ENCODE results near the gene BCL6. TPM values are rescaled to one million over a fixed set of nuclear protein-coding genes. Genes with fewer than 3 reads are reported as not detected.
"Not testable (repeated sequence)": the region's sequence is repeated elsewhere in the genome, so short reads cannot be mapped to it uniquely, and the experiment has no call there.

The BCL6 gene
- polyA plus RNA-seq, 1 donor (not counting 4 experiments of a cell fraction or from before 2014, with no cell fraction given) = 7.7 TPM

DNA sequence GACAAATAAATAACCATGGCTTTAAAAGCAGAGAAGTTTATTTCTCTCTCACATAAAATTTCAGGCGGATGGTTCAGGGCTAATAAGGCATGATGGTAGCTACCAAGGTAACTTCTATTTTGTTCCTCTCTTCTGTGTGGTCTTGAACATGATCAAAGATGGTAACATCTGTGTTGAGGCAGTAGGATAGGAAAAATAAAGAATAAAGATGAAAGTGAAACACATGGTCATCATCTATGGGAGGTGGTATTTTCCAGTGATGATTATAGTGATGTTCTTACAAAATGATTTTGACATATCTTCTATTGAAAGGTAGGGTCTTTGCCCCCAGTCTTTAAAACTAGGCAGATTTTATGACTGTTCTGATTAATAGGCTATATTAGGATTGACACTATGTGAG lies 60.8 kb downstream of the BCL6 start:
- Histone ChIP-seq H2AFZ (ENCODE audit: control insufficient read depth, low read length) (no peak overlapping the region), H3K27ac (ENCODE audit: control insufficient read depth, insufficient read depth, low read length) (no peak overlapping the region), H3K27me3 (ENCODE audit: control insufficient read depth, extremely low read depth, insufficient read depth, low read length) (peaks cover 9% of the 10 kb centered on the region), H3K9me1 (ENCODE audit: control insufficient read depth, extremely low read depth, insufficient read depth, low read length) (no peaks in the 10 kb centered on the region), H3K9ac (ENCODE audit: control insufficient read depth, extremely low read depth, insufficient read depth, low read length) (no peak overlapping the region), H3K4me3 (ENCODE audit: control insufficient read depth in 2 of 3, extremely low read depth in 1 of 3, insufficient read depth in 2 of 3, low read depth in 1 of 3, low read length in 3 of 3) (no peak overlapping the region), H3K36me3 (ENCODE audit: control insufficient read depth in 2 of 2, extremely low read depth in 1 of 2, insufficient read depth in 2 of 2, low read length in 2 of 2) (no peaks in the 10 kb centered on the region), H3K9me3 (ENCODE audit: control insufficient read depth, low read depth, low read length) (peaks cover 3% of the 10 kb centered on the region), H3K79me2 (ENCODE audit: control insufficient read depth, insufficient read depth, low read length) (no peaks in the 10 kb centered on the region), H3K4me2 (ENCODE audit: control insufficient read depth, extremely low read depth, insufficient read depth, low read depth, low read length) (no peak overlapping the region), H4K20me1 (ENCODE audit: control insufficient read depth, extremely low read depth, insufficient read depth, low read length) (no peaks in the 10 kb centered on the region), H3K4me1 (ENCODE audit: control insufficient read depth, extremely low read depth, insufficient read depth, low read length) (no peaks in the 10 kb centered on the region)
- no peak for DNase-seq (ENCODE audit: low read depth, low spot score)
- FAIRE-seq = no peak
- no peak for TF ChIP-seq EZH2 (IDR thresholded peaks at IDR 0.05; ENCODE audit: low read length)
- TF ChIP-seq, protein P1, sequence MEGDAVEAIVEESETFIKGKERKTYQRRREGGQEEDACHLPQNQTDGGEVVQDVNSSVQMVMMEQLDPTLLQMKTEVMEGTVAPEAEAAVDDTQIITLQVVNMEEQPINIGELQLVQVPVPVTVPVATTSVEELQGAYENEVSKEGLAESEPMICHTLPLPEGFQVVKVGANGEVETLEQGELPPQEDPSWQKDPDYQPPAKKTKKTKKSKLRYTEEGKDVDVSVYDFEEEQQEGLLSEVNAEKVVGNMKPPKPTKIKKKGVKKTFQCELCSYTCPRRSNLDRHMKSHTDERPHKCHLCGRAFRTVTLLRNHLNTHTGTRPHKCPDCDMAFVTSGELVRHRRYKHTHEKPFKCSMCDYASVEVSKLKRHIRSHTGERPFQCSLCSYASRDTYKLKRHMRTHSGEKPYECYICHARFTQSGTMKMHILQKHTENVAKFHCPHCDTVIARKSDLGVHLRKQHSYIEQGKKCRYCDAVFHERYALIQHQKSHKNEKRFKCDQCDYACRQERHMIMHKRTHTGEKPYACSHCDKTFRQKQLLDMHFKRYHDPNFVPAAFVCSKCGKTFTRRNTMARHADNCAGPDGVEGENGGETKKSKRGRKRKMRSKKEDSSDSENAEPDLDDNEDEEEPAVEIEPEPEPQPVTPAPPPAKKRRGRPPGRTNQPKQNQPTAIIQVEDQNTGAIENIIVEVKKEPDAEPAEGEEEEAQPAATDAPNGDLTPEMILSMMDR (optimal IDR thresholded peaks at IDR 0.05 in 1 of 3, IDR thresholded peaks at IDR 0.05 in 1 of 3, conservative IDR thresholded peaks at IDR 0.05 in 1 of 3; ENCODE audit: extremely low read depth in 1 of 3, insufficient read depth in 2 of 3, low read length in 3 of 3) = no peak
- dilution Hi-C loops (cut with MboI; ENCODE audit: extremely low pct_ligation_motif_present, low sequenced_read_pairs) = loop anchor here (25.0 kb wide), 1 partner anchor 372 kb away; no protein-coding TSS in a partner anchor

DNA sequence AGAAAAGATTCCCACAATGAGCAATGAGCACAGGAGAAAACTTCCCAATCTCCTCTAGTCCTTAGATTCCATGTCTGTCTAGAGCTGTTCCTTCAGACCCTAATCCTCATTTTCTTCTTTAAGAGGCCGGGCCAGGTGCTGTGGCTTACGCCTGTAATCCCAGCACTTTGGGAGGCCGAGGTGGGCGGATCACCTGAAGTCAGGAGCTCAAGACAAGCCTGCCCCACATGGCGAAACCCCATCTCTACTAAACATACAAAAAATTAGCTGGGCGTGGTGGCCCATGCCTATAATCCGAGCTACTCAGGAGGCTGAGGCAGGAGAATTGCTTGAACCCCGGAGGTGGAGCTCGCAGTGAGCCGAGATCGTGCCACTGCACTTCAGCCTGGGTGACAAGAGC lies 63.5 kb downstream of the BCL6 start:
- not testable (repeated sequence) for H3K9me3 ChIP-seq (ENCODE audit: control insufficient read depth, low read depth, low read length); H3K27me3 ChIP-seq (ENCODE audit: control insufficient read depth, extremely low read depth, insufficient read depth, low read length); H4K20me1 ChIP-seq (ENCODE audit: control insufficient read depth, extremely low read depth, insufficient read depth, low read length); H3K36me3 ChIP-seq (ENCODE audit: control insufficient read depth in 2 of 2, extremely low read depth in 1 of 2, insufficient read depth in 2 of 2, low read length in 2 of 2); H3K9ac ChIP-seq (ENCODE audit: control insufficient read depth, extremely low read depth, insufficient read depth, low read length); H2AFZ ChIP-seq (ENCODE audit: control insufficient read depth, low read length); H3K4me3 ChIP-seq (ENCODE audit: control insufficient read depth in 2 of 3, extremely low read depth in 1 of 3, insufficient read depth in 2 of 3, low read depth in 1 of 3, low read length in 3 of 3); H3K4me1 ChIP-seq (ENCODE audit: control insufficient read depth, extremely low read depth, insufficient read depth, low read length); H3K27ac ChIP-seq (ENCODE audit: control insufficient read depth, insufficient read depth, low read length); H3K79me2 ChIP-seq (ENCODE audit: control insufficient read depth, insufficient read depth, low read length); H3K4me2 ChIP-seq (ENCODE audit: control insufficient read depth, extremely low read depth, insufficient read depth, low read depth, low read length); H3K9me1 ChIP-seq (ENCODE audit: control insufficient read depth, extremely low read depth, insufficient read depth, low read length); FAIRE-seq; DNase-seq (ENCODE audit: low read depth, low spot score)
- dilution Hi-C loops (cut with MboI; ENCODE audit: extremely low pct_ligation_motif_present, low sequenced_read_pairs) = loop anchor here (25.0 kb wide), 1 partner anchor 369 kb away; no protein-coding TSS in a partner anchor
